Ishikawa (cell line): ENCODE measurements around the gene SLC25A18.

Experiments used
- CEBPB ChIP-seq: IDR thresholded peaks from 2 replicates; pipeline ENCODE4 v1.6.1; 2012
- FOXM1 ChIP-seq: IDR thresholded peaks from 2 replicates; pipeline ENCODE4 v1.6.1; 2012; ENCODE audit warnings: low read depth, borderline replicate concordance
- TCF12 ChIP-seq: IDR thresholded peaks from 2 replicates; pipeline ENCODE4 v1.6.1; 2012; ENCODE audit warnings: low read depth
- YY1 ChIP-seq: IDR thresholded peaks from 2 replicates; pipeline ENCODE4 v1.6.1; 2012; ENCODE audit warnings: low read depth
- TF ChIP-seq, protein P1 (sequence below): IDR thresholded peaks from 2 replicates; pipeline ENCODE4 v1.6.1; 2012; ENCODE audit warnings: low read depth, mild to moderate bottlenecking

DNA sequence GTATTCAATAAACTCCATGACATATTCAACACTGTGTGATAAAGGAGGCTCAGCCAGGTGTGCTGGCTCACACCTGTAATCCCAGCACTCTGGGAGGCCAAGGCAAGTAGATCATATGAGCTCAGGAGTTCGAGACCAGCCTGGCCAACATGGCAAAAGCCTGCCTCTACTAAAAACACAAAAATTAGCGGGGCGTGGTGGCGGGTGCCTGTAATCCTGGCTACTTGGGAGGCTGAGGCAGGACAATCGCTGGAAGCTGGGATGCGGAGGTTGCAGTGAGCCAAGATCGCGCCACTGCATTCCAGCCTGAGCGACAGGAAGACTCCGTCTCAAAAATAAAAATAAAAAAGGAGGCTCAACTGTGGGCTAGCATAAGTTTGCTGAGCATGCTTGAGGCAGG is 4.1 kb upstream of the SLC25A18 start:
- TF ChIP-seq YY1 (no peak), FOXM1 (no peak), CEBPB (no peak), TCF12 (no peak)
- TF ChIP-seq, protein P1, sequence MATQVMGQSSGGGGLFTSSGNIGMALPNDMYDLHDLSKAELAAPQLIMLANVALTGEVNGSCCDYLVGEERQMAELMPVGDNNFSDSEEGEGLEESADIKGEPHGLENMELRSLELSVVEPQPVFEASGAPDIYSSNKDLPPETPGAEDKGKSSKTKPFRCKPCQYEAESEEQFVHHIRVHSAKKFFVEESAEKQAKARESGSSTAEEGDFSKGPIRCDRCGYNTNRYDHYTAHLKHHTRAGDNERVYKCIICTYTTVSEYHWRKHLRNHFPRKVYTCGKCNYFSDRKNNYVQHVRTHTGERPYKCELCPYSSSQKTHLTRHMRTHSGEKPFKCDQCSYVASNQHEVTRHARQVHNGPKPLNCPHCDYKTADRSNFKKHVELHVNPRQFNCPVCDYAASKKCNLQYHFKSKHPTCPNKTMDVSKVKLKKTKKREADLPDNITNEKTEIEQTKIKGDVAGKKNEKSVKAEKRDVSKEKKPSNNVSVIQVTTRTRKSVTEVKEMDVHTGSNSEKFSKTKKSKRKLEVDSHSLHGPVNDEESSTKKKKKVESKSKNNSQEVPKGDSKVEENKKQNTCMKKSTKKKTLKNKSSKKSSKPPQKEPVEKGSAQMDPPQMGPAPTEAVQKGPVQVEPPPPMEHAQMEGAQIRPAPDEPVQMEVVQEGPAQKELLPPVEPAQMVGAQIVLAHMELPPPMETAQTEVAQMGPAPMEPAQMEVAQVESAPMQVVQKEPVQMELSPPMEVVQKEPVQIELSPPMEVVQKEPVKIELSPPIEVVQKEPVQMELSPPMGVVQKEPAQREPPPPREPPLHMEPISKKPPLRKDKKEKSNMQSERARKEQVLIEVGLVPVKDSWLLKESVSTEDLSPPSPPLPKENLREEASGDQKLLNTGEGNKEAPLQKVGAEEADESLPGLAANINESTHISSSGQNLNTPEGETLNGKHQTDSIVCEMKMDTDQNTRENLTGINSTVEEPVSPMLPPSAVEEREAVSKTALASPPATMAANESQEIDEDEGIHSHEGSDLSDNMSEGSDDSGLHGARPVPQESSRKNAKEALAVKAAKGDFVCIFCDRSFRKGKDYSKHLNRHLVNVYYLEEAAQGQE, result no peak
